Endothelial cell of umbilical vein (primary cell): Measurements from ENCODE around the gene MYT1. TPM values are rescaled to one million over a fixed set of nuclear protein-coding genes. Genes with fewer than 3 reads are reported as not detected.

Source experiments
- BruUV-seq: library from RNA; stranded (reverse); fragments of 400-500 nt; replicated peaks from 2 replicates; lab custom pipeline; 2021; lab: Mats Ljungman, UMichigan
- CTCF ChIA-PET: fragments of 300-600, 350-600 bp; sonication (Branson Sonifier 250); formaldehyde crosslinking; loops from one replicate; lab custom pipeline; 2021; ENCODE audit warnings: antibody characterized with exemption, inconsistent platforms; lab: Charles Lee
- POLR2A ChIA-PET: fragments of 300-600, 350-600 bp; sonication (Branson Sonifier 250); formaldehyde crosslinking; loops from one replicate; lab custom pipeline; 2021; ENCODE audit warnings: antibody characterized with exemption, inconsistent platforms; lab: Charles Lee
- DNase-seq: peaks from one replicate; pipeline ENCODE4 v3.0.0-alpha.2; 2011; ENCODE audit warnings: low read depth, low spot score
- FAIRE-seq: peaks from 2 replicates; lab custom pipeline; 2011; peaks lifted over from hg19 to GRCh38; lab: Jason Lieb, UNC
- H2AFZ ChIP-seq: 2 replicates; pipeline ENCODE4 v1.6.0; 2012; ENCODE audit warnings: low read depth, low read length, control low read depth, inconsistent platforms
- H3K27ac ChIP-seq: 2 replicates; pipeline ENCODE4 v1.5.1; 2011; ENCODE audit warnings: low read depth, mild to moderate bottlenecking, control low read depth, low read length, moderate library complexity; ENCODE audit not compliant: insufficient read depth
- H3K27me3 ChIP-seq, 2 experiments: 2 replicates each; pipeline versions ENCODE4 v1.6.0 to v1.6.1; 2011; ENCODE audit warnings: low read length in 2 of 2, mixed read lengths in 1 of 2; ENCODE audit not compliant: control insufficient read depth in 2 of 2, insufficient read depth in 2 of 2
- H3K36me3 ChIP-seq, 2 experiments: 2 replicates in 1 of 2; 3 replicates in 1 of 2; pipeline ENCODE4 v1.5.1; 2011; ENCODE audit warnings: low read length in 2 of 2, mild to moderate bottlenecking in 1 of 2, moderate library complexity in 1 of 2; ENCODE audit not compliant: control insufficient read depth in 2 of 2, insufficient read depth in 2 of 2; ENCODE audit errors: extremely low read depth in 1 of 2
- H3K4me1 ChIP-seq: 3 replicates; pipeline ENCODE4 v1.5.1; 2011; ENCODE audit warnings: mild to moderate bottlenecking, low read length; ENCODE audit not compliant: control insufficient read depth, insufficient read depth; ENCODE audit errors: extremely low read depth
- H3K4me2 ChIP-seq: 2 replicates; pipeline ENCODE4 v1.6.1; 2011; ENCODE audit warnings: low read length, control low read depth, mixed read lengths; ENCODE audit not compliant: insufficient read depth
- H3K4me3 ChIP-seq, 3 experiments: fragments of 200-600 bp in 1 of 3; sonication (generic), shearing (Covaris generic) in 1 of 3; replicated peaks in 1 of 3; 2 replicates each; pipeline ENCODE4 v1.5.1; 2011 to 2016; ENCODE audit warnings: control low read depth in 3 of 3, low read length in 3 of 3, mild to moderate bottlenecking in 2 of 3, inconsistent platforms in 1 of 3, low read depth in 1 of 3, moderate library complexity in 1 of 3; ENCODE audit not compliant: insufficient read depth in 1 of 3
- H3K79me2 ChIP-seq: 2 replicates; pipeline ENCODE4 v1.6.0; 2012; ENCODE audit warnings: low read length, inconsistent platforms; ENCODE audit not compliant: control insufficient read depth, insufficient read depth
- H3K9ac ChIP-seq: replicated peaks from 2 replicates; pipeline ENCODE3; 2011; ENCODE audit warnings: low read length, control low read depth; ENCODE audit not compliant: insufficient read depth; ENCODE audit errors: extremely low read depth
- H3K9me1 ChIP-seq: replicated peaks from 3 replicates; pipeline ENCODE4 v1.6.0; 2011; ENCODE audit warnings: mild to moderate bottlenecking, low read length; ENCODE audit not compliant: control insufficient read depth, insufficient read depth; ENCODE audit errors: extremely low read depth
- H3K9me3 ChIP-seq: replicated peaks from 2 replicates; pipeline ENCODE4 v1.5.1; 2012; ENCODE audit warnings: low read length, inconsistent platforms; ENCODE audit not compliant: control insufficient read depth, insufficient read depth
- H4K20me1 ChIP-seq: replicated peaks from 2 replicates; pipeline ENCODE3; 2011; ENCODE audit warnings: mild to moderate bottlenecking, low read length; ENCODE audit not compliant: control insufficient read depth, insufficient read depth; ENCODE audit errors: extremely low read depth
- EZH2 ChIP-seq: IDR thresholded peaks from 2 replicates; pipeline ENCODE4 v1.6.1; 2012; ENCODE audit warnings: borderline replicate concordance, low read depth, mild to moderate bottlenecking, moderate library complexity, low read length, inconsistent platforms; ENCODE audit not compliant: severe bottlenecking
- FOS ChIP-seq: IDR thresholded peaks from 2 replicates; pipeline ENCODE4 v1.6.1; 2011; ENCODE audit warnings: mild to moderate bottlenecking, low read length, moderate library complexity, borderline replicate concordance; ENCODE audit not compliant: insufficient read depth
- GATA2 ChIP-seq: IDR thresholded peaks from 2 replicates; pipeline ENCODE4 v1.7.0; 2011; ENCODE audit warnings: low read depth, mild to moderate bottlenecking, moderate library complexity, mixed read lengths, low read length; ENCODE audit not compliant: insufficient read length, insufficient read depth
- JUN ChIP-seq: IDR thresholded peaks from 2 replicates; pipeline ENCODE4 v1.6.1; 2011; ENCODE audit warnings: borderline replicate concordance, low read depth; ENCODE audit not compliant: insufficient read length, insufficient read depth
- MAX ChIP-seq: IDR thresholded peaks from 2 replicates; pipeline ENCODE4 v1.6.1; 2011; ENCODE audit not compliant: insufficient read depth, insufficient read length
- MYC ChIP-seq: IDR thresholded peaks from one replicate; pipeline ENCODE4 v1.6.1; 2011; ENCODE audit warnings: mild to moderate bottlenecking, low read depth, low read length
- POLR2A ChIP-seq: IDR thresholded peaks from 2 replicates; pipeline ENCODE4 v1.6.1; 2012; ENCODE audit warnings: low read depth, mild to moderate bottlenecking, control low read depth, low read length
- POLR2AphosphoS5 ChIP-seq: IDR thresholded peaks from 2 replicates; pipeline ENCODE4 v1.6.1; 2012; ENCODE audit warnings: low read depth, mild to moderate bottlenecking, control low read depth, low read length, moderate library complexity; ENCODE audit not compliant: insufficient read depth
- dilution Hi-C: fragments of 300-500 bp; cut with MboI; formaldehyde crosslinking; loops from one replicate; pipeline ENCODE4 v1.15.0; 2019; ENCODE audit warnings: low sequenced_read_pairs; ENCODE audit not compliant: extremely low pct_ligation_motif_present
- intact Hi-C: fragments of 100-400 bp; cut with micrococcal nuclease; formaldehyde crosslinking; loops from one replicate; pipeline ENCODE4 v1.10.0; 2022
- polyA plus RNA-seq, 4 experiments: library from polyadenylated mRNA; depleted of rRNA in 3 of 4; stranded (reverse) in 3 of 4; unstranded in 1 of 4; fragments of >200 nt; gene quantifications; 2 replicates each; pipeline versions ENCODE4 v1.2.1 to v1.2.3, GENCODE V29; 2011 to 2012; ENCODE audit warnings: missing spikeins in 1 of 4
- total RNA-seq: library from RNA; stranded (reverse); gene quantifications from 2 replicates; pipeline ENCODE4 v1.2.3, GENCODE V29; 2021
- TF ChIP-seq, protein P1 (sequence below), 2 donors: IDR thresholded peaks; 1 replicate in 1 of 2; 2 replicates in 1 of 2; pipeline ENCODE4 v1.5.1; 2011; ENCODE audit warnings: low read length in 2 of 2, mild to moderate bottlenecking in 2 of 2, moderate library complexity in 2 of 2, control low read depth in 1 of 2, inconsistent platforms in 1 of 2, low read depth in 1 of 2; ENCODE audit not compliant: insufficient read depth in 1 of 2; ENCODE audit errors: extremely low read depth in 1 of 2

The MYT1 gene
- total and polyA plus RNA-seq, 2 donors (not counting 3 experiments of a cell fraction or from before 2014, with no cell fraction given), result not detected

DNA sequence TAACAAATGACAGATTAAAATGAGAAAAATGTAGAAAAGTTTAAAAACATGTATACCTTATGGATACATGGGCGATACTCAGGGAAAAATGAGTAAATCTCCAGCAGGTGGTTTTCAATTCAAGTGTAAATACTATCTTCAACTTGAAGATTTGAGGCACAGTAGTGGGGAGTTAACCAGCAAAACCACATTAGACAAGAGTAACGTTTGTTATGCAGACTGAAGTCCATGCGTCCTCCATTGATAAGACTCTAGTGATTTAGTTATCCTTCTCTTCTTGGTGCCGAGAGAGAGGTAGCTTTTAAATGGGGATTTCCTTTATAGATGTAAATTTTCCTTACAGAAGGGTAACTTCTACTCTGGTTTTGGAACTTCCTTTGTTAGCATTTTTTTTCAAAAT, 119.4 kb downstream of the MYT1 start:
- no peaks in the 10 kb centered on the region for H3K4me1 ChIP-seq
- no peaks in the 10 kb centered on the region for H3K79me2 ChIP-seq
- H3K9ac ChIP-seq, result no peak overlapping the region
- no peak for DNase-seq
- H3K9me3 ChIP-seq, result no peaks in the 10 kb centered on the region
- H3K27me3 ChIP-seq, result no peaks in the 10 kb centered on the region
- no peak overlapping the region for H2AFZ ChIP-seq
- H3K4me3 ChIP-seq, result no peak overlapping the region
- FAIRE-seq, result no peak
- H3K36me3 ChIP-seq, result no peaks in the 10 kb centered on the region
- ChIA-PET CTCF (no interaction called here), POLR2A (no interaction called here)
- intact Hi-C loops, result no loop called here
- H3K4me2 ChIP-seq, result no peak overlapping the region
- no peak overlapping the region for H3K27ac ChIP-seq
- no peaks in the 10 kb centered on the region for H3K9me1 ChIP-seq
- TF ChIP-seq GATA2 (no peak), MAX (no peak), POLR2A (no peak), FOS (no peak), MYC (no peak), EZH2 (no peak), POLR2AphosphoS5 (no peak), JUN (no peak)
- TF ChIP-seq, protein P1, sequence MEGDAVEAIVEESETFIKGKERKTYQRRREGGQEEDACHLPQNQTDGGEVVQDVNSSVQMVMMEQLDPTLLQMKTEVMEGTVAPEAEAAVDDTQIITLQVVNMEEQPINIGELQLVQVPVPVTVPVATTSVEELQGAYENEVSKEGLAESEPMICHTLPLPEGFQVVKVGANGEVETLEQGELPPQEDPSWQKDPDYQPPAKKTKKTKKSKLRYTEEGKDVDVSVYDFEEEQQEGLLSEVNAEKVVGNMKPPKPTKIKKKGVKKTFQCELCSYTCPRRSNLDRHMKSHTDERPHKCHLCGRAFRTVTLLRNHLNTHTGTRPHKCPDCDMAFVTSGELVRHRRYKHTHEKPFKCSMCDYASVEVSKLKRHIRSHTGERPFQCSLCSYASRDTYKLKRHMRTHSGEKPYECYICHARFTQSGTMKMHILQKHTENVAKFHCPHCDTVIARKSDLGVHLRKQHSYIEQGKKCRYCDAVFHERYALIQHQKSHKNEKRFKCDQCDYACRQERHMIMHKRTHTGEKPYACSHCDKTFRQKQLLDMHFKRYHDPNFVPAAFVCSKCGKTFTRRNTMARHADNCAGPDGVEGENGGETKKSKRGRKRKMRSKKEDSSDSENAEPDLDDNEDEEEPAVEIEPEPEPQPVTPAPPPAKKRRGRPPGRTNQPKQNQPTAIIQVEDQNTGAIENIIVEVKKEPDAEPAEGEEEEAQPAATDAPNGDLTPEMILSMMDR (IDR thresholded peaks at IDR 0.05; ENCODE audit: extremely low read depth in 1 of 2, insufficient read depth in 1 of 2, low read depth in 1 of 2, low read length in 2 of 2), result no peak
- H4K20me1 ChIP-seq, result no peaks in the 10 kb centered on the region
- dilution Hi-C loops, result no loop called here
- no TSS peak for BruUV-seq
